GM19468 (cell line): Measurements from ENCODE around the gene EML1.
"Not testable (repeated sequence)": the region's sequence is repeated elsewhere in the genome, so short reads cannot be mapped to it uniquely, and the experiment has no call there.

ENCODE experiments used
- ATAC-seq: cut with Tn5 transposase; IDR thresholded peaks from one replicate; pipeline ENCODE4 v1.9.1; 2021; ENCODE audit warnings: mild to moderate bottlenecking, moderate library complexity, moderate number of reproducible peaks; ENCODE audit not compliant: unreplicated experiment; ENCODE audit errors: extremely low read depth

The EML1 gene

DNA sequence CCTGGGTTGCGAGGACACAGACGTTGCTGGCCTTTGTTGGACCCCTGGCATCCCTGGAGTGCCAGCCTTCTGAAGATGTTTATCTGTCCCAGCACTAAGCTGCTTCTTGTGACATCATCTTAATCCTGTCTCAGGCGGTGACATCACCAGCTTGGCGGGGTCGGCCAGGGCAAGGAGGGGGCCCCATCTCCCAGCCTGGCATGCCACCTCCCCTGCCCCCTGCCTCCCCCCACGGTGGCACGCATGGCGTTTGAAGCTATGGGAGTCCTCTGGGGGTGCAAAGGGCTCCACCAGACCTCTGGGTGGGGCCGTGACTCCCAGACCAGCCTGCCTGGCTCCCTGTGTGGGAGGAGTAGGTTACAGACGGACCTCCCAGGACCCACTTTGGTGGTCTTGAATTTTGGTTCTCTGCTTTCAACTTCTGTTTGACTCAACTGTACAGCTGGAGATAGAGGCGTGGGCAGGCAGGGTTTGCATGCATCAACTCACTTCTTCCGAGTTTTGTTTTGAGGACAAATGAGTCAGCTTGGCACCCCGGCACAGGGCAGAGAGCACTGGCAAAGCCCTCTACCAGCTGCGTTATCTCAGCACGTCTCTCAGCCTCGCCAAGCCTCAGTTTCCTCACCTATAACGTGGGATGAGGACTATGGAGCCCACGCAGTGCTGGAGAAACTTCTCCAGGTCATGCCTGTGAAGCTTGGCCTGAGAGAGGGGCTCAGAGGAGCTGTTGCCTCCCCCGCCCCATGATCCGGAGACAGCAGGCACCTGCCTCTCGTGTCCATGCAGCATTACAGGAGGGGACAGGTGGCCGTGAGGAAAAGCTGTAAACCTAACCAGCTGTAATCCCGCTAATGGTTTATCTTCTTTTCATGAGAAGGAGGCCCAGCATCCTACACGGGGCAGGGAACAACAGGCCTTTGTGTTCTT, 38.8 kb upstream of the EML1 start:
- no peak for ATAC-seq

DNA sequence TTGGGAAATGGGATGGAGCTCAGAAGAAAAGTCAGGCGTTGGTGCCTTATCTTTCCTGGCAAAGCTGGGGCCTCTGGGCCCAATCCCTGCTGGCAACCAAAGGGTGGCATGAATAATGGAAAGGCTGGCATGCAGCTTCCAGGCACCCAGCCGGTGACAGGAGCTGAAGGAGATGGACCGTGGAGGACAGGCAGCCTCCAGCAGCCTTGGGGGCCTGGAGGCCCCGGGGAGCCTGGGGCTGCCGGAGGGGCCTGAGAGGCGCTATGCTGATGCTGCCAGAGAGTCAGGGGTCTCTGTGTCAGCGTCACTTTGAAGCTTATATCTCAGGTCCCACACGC, 38.2 kb upstream of the EML1 start:
- no peak for ATAC-seq

DNA sequence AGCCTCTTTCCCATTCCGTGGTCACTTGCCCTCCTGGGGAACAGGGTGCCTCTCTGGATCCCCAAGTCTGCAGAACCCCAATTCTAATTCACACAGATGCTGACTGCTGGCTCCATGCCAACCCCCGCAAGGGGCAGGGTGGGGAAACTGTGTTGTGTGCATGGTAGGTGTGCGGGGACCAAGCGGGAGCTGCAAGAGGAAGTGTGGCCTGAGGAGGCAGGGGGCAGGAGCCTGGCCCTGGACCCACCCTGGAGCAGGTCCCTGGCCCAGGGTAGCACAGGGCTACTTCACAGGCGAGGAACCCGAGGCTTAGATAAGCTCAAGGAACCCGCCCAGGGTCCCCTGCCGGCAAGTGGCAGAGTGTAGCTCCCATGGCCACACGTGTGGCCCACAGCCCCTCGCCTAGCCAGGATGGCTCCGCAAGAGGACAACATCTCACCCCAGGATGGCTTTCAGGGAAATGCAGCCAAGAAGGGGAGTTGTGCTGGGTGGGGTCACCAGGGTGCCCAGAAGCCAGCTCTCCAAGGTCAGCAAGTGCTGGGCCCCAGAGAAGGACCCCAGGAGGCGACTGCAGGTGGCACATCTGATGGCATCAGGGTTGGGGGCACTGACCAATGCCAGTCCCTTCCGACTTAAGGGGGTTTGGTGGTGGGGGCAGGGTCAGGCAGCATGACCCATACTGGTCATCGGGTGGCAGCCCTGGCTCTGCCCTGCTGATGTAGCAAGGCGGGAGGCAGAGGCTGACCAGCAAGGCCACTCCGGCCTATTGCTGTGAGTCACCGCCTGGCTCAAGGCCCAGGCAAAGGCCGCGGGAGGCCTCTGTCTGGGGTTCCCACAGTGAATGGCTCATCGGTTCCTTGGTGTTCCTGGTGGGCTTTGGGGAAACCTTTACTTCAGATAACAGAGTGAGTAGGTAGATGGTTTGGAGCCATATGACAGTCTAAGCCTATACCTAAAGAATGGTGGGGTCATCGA, 37.3 kb upstream of the EML1 start:
- ATAC-seq, result no peak

DNA sequence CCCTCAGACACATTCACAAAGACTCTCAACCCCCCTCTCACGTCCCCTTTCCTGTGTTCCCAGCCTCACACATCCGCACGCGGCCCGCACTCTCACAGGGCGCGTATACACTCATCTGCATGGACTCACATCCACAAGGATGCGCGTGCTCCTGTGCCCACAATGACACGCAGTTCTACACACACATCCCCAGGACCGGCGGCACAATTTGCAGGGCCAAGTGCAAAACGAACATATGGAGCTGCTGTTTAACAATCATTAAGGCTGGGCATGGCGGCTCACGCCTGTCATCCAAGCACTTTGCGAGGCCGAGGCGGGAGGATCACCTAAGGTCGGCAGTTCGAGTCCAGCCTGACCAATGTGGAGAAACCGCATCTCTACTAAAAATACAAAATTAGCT, 36.4 kb upstream of the EML1 start:
- no peak for ATAC-seq

DNA sequence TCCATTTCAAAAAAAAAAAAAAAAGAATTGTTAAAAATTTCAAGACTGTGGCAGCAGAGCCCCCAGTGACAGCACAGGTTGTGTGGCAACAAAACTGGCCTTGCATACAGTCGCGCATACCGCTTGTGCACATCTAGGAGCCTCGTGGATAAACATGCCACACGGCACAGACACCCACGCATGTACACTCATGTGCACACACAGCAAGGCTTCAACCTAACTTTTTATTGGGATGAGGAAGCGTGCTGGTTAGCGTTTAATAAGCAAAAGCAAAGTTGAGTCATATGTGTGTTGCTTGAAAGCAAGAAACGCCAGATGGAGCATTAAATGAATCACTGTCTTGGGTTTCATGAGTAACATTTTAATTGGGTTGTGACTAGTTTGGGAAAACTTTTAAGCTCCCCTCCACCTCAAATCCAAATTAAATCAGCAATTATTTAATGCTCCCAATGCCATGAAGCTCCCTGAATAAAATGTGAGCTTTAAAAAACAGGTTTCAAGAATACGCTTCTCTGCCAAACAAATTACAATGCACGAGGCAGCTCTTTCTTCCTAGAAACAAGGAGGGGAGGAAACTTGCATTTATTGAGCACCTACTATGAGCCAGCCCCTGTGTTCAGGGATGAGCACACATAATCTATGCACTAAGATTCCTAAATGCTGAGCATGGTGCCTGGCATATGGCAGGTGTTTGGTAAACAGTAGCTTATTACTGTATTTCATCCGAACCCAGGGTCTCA, 35.7 kb upstream of the EML1 start:
- ATAC-seq, result no peak

DNA sequence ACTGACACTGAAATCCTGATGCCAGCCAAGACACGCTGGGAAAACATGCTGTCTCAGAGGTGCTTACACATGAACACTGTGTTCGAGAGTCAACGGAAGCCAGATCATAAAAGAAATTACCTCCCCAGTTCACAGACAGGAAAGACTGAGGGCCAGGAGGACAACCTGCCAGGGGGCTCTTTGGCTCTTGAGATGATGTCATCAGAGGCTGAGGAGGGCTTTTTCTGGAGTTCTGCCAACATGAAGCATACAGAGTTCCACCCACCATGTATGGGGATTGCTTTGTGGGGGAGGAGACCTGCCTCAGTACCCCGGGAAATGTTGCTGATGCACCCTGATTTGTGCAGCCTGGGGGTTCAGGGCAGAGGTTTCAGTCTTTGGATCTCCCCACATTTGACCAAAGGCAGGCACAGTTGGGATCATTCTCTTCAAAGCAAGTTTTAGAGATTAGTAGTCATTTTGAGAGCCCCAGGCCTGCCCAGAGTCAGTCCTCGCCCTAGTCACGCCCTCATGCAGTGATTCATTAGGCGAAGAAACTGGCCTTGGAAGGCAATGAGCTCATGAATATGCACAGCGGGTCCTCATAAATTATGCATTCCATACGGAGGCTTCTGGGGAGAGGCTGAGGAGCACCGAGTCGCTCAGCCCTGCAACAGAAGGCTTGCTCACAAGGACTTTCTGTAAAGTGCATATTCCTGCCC, 34.9 kb upstream of the EML1 start:
- no peak for ATAC-seq

DNA sequence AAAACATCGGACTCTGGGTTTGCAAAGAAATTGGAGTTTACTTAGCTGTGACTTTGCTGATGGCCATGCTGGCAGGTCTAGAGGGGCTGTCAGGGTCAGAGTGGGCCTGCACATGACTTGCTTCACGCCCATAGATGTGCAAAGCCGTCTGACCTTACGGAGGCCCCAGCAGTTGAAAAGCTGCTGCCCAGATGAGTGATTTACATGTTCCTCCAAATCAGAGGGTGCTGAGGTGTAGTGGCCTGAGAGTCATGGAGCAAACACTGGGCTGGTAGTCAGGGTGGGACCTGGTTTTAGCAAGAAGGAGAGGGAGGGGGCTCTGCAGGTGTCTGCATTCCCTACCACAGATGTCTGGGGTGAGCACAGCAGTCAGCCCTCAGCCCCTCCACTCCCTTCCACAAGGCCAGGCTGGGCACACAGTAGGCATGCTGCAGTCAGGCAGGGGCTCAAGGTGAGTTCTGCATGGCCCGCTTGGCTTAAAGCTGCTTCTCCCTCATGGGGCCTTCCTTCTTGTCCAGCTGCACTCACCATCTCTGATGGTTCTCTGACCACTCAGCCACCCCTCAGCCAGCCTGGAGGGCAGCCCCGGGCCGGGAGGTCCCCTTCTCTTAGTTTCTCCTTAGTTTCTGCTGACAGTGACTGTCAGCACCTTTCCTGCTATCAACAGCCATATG, 34.2 kb upstream of the EML1 start:
- ATAC-seq, result no peak

DNA sequence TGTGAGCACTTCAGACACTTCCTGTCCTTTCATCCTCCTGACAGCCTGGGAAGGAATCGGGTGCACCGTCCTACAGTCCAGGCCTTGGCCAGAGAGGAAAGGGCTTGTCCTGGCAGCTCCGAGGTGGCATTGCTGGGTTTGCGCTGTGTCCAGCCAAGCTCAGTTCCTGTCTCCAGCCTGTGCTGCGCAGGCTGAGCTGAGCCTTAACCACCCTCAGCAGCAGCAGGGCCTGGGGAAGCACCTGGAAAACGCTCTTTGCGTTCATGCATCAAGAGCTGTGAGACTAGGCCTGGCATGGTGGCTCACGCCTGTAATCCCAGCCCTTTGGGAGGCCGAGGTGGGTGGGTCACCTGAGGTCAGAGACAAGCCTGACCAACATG, 33.7 kb upstream of the EML1 start:
- no peak for ATAC-seq

DNA sequence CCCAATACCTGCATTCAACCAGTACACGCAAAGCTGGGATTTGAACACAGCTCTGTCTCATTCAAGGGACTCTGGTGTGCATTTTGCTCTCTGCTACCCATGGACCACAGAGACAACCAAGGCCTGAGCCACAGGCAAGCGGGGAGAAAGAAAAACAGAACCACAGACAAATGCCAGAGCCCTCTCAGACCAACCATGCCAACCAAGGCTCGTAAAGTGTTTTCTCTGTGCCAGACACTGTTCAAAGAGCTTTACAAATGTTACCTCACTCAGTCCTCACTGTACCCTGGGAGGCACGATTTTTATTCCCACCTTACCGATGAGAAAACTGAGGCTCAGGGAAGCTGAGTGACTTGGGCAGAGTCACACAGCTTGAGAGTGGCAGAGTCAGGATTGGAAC, 32.4 kb upstream of the EML1 start:
- ATAC-seq, result no peak

DNA sequence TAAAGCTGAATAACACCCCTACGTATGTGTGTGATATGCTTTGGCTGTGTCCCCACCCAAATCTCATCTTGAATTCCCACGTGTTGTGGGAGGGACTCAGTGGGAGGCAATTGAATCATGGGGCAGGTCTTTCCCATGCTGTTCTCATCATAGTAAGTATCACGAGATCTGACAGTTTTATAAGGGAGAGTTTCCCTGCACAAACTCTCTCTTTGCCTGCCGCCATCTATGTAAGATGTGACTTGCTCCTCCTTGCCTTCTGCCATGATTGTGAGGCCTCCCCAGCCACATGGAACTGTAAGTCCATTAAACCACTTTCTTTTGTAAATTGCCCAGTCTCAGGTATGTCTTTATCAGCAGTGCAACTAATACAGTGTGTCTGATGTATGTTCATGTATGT, 30.3 kb upstream of the EML1 start:
- ATAC-seq, result not testable (repeated sequence)

DNA sequence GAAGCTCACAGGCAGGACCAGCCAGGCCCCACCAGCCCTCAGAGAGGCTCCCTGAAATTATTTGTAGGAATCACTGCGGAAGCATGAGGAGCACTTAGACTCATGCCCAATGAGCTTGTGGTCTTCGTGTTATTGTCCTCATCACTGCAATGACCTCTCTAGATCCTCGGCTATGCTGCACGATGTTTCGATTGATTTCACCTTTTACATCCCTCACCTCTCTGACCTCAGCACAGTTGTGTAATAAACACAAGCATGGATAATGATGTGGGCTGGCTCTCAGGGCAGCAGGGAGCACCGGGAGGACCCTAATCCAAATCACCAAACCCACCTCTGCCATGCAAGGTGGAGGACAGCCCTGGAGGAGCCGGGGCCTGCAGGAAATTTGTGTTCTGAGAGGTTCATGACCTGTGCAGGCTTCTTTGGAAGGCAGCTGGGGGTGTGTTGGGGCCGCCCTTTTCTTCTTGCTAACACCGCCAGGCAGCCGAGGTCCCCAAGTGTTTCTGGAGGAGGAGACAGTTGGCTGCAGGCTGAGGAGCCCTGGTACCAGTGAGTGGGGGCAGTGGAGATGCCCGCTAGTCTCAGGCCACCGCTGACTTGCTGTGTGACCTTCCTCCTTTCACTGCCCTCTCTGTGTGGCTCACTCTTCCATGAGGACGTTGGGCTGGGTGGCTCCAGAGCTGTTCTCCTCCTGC, 29.5 kb upstream of the EML1 start:
- no peak for ATAC-seq

DNA sequence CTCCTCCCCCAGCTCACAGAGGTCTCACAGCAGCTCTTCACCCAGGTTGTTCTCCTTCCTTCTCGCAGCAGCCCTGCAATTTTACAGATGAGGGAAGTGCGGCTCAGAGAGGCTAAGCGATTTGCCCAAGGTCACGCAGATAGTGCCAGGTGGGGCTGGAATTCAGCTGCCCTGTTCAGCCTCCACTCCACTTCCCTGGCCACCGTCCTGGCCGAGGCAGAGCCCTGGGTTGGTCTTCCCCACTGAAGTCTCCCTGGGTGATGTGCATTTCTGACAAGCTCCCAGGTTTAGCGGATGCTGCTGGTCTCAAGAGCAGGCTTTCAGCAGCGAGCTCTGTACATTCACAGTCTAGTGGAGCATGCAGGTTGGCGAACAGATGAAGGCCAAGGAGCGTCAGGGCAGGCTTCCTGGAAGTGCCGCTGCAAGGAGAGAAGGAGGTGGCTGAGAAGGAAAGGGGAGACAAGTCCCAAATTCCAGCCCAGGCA, 28.9 kb upstream of the EML1 start:
- no peak for ATAC-seq

DNA sequence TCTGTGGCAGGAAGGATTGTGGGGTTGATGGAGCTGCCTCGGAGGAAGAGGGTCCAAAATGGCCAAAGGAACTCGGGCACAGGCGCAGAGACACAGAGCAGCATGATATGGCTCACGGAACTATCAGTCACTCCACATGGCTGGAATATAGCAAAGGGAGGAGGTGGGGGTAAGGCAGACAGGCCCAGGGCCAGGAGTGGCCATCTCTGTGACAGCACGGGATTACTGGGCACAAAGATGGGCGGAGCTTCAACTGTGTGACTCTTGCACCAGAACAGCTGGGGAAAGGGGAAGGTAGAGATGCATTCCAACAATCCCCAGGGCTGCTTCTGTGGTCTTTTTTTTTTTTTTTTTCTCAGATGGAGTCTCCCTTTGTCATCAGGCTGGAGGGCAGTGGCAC, 24.8 kb upstream of the EML1 start:
- no peak for ATAC-seq

DNA sequence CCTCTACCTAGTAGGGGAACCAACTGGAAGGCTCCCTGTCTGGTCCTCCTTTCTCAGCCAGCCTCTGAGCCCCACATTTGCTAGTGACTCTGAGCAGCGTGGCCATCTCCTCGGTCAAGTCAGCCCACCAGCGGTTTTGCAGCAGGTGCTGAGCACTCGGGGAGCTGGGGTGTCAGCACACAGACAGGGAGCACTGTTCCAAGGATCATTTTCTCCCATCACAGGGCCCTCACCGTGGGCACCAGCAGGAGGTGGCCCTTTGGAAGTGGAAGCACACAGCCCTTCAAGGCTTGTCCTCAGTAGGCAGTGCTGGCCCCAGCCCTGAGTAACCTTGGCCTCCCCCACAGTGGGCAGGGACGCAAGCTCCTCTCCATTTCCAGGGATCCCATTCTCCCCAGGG, 24.1 kb upstream of the EML1 start:
- ATAC-seq, result no peak

DNA sequence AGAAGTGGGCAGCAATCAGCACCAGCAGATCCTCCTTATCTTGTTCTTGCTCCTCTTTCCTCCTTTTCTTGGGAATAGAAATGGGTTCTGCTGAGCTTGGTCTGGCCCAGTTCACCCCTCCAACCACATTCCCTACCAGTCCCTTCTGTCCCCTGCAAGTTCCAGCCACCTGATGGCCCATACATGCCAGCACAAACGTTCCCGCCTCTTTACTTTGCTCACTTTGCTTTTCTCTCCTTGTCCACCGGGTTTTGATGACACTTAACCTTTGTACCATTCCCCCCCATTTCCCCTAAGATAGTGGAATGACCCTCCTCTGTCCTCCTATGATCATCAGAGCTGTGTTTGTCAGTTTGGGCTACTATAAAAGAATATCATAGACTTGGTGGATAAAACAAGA, 23.4 kb upstream of the EML1 start:
- ATAC-seq, result no peak

DNA sequence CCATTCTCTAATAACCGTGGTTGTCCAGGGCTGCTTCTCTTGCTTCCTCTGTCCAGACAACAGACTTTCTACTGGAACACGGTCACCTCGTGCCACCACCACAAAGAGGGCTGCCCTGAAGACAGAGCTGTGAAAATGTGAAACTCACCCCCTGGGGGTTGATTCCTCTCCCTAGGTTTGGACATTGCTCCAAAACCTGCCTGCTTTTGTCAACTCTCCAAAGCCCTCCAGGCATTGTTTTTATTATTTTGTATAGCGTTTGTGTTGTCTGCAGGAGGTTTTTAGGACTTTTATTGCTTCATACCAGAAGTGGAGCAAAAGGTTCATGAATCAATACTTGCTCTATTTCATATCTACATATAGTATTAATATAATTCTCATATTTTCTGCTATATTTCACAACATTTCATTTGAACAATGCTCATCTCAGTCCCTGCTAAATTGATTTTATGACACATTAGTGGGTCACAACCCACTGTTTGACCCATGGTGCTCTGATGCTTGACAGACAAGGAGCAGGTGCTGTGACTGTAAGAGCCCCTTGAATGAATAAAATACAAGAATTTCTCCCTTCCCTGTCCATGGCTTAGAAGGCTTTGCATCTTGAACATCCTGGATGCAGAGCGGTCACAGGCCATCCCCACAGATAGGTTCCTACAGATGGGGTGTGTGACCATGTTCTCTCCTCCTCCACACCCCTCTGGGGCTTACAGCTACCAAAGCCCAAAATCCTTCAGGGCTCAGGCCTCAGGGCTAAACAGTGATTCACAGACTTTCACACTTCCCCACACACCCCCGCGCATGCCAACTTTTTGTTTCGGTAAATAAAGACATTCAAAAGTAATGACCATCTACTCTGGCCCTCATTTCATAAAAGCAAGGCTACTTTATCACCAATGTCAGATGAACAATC, 20.6 kb upstream of the EML1 start:
- ATAC-seq, result no peak
